Mucosa of descending colon (tissue), 3 donors: ENCODE data around the gene BTBD3. TPM values are rescaled to one million over a fixed set of nuclear protein-coding genes. Genes with fewer than 3 reads are reported as not detected.

Experiments
- ATAC-seq: fragments of 200-7000 bp; cut with Tn5 transposase; one replicate; pipeline ENCODE4 v1.9.1; 2020; ENCODE audit warnings: mild to moderate bottlenecking, moderate library complexity
- DNase-seq, 3 donors: peaks; one replicate each; pipeline ENCODE4 v3.0.0-alpha.2; 2020
- H3K36me3 ChIP-seq: fragments of 200-600 bp; one replicate; pipeline ENCODE4 v1.8.0; 2021; ENCODE audit warnings: low read depth, mild to moderate bottlenecking
- H3K4me1 ChIP-seq: fragments of 200-600 bp; one replicate; pipeline ENCODE4 v1.8.0; 2021; ENCODE audit warnings: low read depth, mild to moderate bottlenecking
- H3K4me3 ChIP-seq: fragments of 200-600 bp; one replicate; pipeline ENCODE4 v1.8.0; 2021; ENCODE audit warnings: mild to moderate bottlenecking
- H3K9me3 ChIP-seq: fragments of 200-600 bp; one replicate; pipeline ENCODE4 v1.8.0; 2021; ENCODE audit warnings: mild to moderate bottlenecking
- intact Hi-C, 2 donors: fragments of 100-400 bp; cut with DNase I in 1 of 2; cut with micrococcal nuclease in 1 of 2; formaldehyde crosslinking; loops; one replicate each; pipeline versions ENCODE4 v1.11.0 to v1.11.1; 2022; cut with DNase I, micrococcal nuclease
- total RNA-seq, 3 donors: library from RNA; stranded (reverse); fragmentation: NEBNext Ultra II Directional in 2 of 3; extraction: Animal tissue kit (Norgen Biotek cat#: 25700) in 2 of 3; gene quantifications; one replicate each; pipeline versions ENCODE4 v1.2.1 to v1.2.4, GENCODE V29; 2021 to 2023
- TF ChIP-seq, protein P1 (sequence below): fragments of 200-600 bp; IDR thresholded peaks from one replicate; pipeline ENCODE4 v1.8.0; 2022; ENCODE audit warnings: antibody characterized with exemption, mild to moderate bottlenecking
- donor health status: DM: no; HTN: no; CAD: no; lungs with moderate emphysema.
- donor health status: DM: no; HTN: no; CAD: no.
- donor health status: DM: no; HTN: yes; CAD: no.

Gene BTBD3
- total RNA-seq, 3 donors from 2014 or later, result 40.1 to 76.0 (median 45.9) TPM

DNA sequence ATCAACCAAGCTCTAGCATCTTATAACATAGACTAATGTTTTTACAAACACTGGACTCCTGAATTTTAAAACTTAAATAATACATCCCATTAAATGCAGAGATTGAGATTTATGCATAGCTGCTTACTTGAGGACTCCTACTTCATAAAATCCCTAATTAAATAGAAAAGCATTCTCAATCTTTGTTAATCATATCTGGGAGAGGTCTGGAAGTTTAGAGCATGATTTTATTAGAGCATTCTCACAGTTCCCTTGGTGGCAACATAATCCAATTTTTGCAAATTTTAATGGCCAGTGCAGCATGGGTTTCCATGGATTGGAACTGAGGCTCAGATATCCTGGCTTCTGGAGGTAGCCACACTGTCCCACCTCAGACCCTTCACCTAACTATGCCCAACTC, 19.5 kb downstream of the BTBD3 start:
- intact Hi-C loops, result no loop called here
- no peak for ATAC-seq

DNA sequence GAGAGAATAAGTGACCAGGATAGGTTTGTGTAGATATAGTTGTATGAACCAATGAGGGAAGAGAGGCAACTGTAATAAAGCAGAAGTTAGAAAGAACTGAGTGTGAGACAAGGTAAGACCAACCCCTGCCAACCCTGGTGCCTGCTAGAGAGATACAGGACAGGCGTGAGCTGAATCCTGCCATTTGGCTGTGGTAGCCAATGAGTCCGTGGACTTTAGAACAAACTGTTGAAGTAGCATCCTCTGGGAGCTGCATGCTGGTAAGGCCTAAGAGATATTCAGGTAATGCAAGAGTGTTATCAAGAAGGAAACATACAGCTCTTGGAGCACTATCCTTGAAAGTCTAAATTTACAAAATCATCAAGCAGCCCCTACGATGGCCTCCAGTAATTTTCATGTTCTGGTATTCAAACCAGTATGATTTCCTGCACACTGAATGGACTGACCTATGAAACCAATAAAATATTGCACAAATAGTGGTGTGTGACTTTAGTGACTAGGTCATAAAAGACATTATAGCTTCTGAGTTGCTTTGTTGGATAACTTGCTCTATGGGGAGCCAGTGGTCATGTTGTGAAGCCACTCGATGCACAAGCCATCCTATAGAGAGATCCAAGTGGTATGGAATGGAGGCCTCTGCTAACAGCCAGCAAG, 24.0 kb downstream of the BTBD3 start:
- ATAC-seq, result peak; percentile 96
- TF ChIP-seq, protein P1, sequence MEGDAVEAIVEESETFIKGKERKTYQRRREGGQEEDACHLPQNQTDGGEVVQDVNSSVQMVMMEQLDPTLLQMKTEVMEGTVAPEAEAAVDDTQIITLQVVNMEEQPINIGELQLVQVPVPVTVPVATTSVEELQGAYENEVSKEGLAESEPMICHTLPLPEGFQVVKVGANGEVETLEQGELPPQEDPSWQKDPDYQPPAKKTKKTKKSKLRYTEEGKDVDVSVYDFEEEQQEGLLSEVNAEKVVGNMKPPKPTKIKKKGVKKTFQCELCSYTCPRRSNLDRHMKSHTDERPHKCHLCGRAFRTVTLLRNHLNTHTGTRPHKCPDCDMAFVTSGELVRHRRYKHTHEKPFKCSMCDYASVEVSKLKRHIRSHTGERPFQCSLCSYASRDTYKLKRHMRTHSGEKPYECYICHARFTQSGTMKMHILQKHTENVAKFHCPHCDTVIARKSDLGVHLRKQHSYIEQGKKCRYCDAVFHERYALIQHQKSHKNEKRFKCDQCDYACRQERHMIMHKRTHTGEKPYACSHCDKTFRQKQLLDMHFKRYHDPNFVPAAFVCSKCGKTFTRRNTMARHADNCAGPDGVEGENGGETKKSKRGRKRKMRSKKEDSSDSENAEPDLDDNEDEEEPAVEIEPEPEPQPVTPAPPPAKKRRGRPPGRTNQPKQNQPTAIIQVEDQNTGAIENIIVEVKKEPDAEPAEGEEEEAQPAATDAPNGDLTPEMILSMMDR, result no peak
- H3K4me1 ChIP-seq, result peaks cover 5% of the 10 kb centered on the region
- H3K9me3 ChIP-seq, result no peaks in the 10 kb centered on the region
- intact Hi-C loops, result no loop called here
- H3K36me3 ChIP-seq, result no peaks in the 10 kb centered on the region
- no peak overlapping the region for H3K4me3 ChIP-seq
- DNase-seq, result peak in 1 of 3 donors; percentile 25

More for the DNA sequence above, 19.5 kb downstream of the BTBD3 start:
- Histone ChIP-seq H3K36me3 (no peaks in the 10 kb centered on the region), H3K4me3 (no peak overlapping the region), H3K9me3 (no peaks in the 10 kb centered on the region), H3K4me1 (peaks cover 5% of the 10 kb centered on the region)
- TF ChIP-seq, protein P1, result no peak
- no peak for DNase-seq

DNA sequence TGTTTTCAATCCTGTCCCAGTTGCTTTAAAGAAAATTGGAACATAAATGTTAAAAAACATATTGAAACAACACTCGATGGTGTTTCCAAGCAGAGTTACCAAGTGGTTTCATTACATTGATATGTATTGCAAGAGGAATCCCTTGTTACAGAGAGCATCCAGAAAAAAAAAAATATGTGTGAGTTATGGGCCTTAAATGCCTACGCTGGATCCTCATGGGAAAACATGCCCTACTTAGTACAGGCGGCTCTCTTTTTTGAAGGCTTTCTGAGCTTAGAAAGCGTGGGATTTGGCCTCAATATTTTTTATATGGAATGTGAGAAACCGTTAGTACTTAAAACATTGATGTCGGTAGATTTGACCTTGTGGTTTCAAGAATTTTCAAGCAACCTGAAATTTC, 26.1 kb downstream of the BTBD3 start:
- intact Hi-C loops, result no loop called here
- DNase-seq (no peak), ATAC-seq (no peak)
- H3K4me3 ChIP-seq, result no peak overlapping the region
- H3K4me1 ChIP-seq, result peaks cover 5% of the 10 kb centered on the region
- TF ChIP-seq, protein P1, result no peak
- no peaks in the 10 kb centered on the region for H3K36me3 ChIP-seq
- H3K9me3 ChIP-seq, result no peaks in the 10 kb centered on the region

DNA sequence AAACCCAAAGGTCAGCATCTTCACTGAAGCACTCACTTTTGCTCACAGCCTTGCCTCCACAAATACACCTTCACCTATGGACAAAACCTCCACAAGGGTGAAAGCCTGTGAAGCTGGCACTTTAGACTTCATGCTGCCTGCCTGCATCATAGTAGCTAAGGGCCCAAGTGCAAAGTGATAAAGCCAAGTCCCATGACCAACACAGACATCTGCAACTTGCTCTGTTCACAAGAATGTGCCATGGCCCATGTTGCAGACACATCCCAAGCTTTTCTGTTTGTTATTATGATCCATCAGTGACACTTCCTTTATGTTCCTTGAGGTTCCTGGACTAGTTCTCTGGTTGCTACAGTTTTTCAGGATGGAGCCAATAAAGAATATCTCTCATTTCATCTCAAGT, 31.1 kb downstream of the BTBD3 start:
- DNase-seq, result no peak
- intact Hi-C loops, result no loop called here
- Histone ChIP-seq H3K9me3 (no peaks in the 10 kb centered on the region), H3K36me3 (no peaks in the 10 kb centered on the region), H3K4me1 (peaks cover 4% of the 10 kb centered on the region), H3K4me3 (no peak overlapping the region)
- TF ChIP-seq, protein P1, result no peak
- ATAC-seq, result no peak

DNA sequence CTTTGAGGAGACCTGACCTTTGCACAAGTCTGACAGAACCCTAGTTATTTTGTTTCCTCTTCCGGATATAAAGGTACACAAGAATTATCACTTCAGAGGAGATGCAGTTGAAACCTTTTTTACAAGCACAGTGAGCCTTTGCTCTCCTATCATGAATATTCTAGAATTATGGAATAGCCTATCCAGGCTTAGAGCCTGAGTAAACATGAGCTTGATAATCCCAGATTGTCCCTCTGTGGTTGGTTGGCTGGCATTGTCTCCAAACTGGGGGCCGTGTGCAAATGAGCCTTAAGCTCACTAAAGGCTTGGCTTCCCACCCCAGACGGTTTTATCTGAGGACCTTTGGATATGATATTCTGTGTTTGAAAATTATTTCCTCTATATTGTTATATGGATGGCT, 32.0 kb downstream of the BTBD3 start:
- TF ChIP-seq, protein P1, result no peak
- Histone ChIP-seq H3K4me3 (no peak overlapping the region), H3K9me3 (no peaks in the 10 kb centered on the region), H3K36me3 (no peaks in the 10 kb centered on the region), H3K4me1 (peaks cover 4% of the 10 kb centered on the region)
- intact Hi-C loops, result no loop called here
- ATAC-seq (peak; percentile 87), DNase-seq (peak in 2 of 3 donors; percentile 35 to 68)
